Left colon (tissue), 2 donors: ENCODE data around the gene CT45A3. TPM values are rescaled to one million over a fixed set of nuclear protein-coding genes. Genes with fewer than 3 reads are reported as not detected.
"Not testable (repeated sequence)": the region's sequence is repeated elsewhere in the genome, so short reads cannot be mapped to it uniquely, and the experiment has no call there.

Experiments
- ATAC-seq: fragments of 200-7000 bp; cut with Tn5 transposase; one replicate; pipeline ENCODE4 v1.9.1; 2020; ENCODE audit warnings: mild to moderate bottlenecking, moderate library complexity
- DNase-seq, 2 donors: peaks; one replicate each; pipeline ENCODE4 v3.0.0-alpha.2; 2020
- intact Hi-C, 2 donors: fragments of 100-400 bp; cut with DNase I in 1 of 2; cut with micrococcal nuclease in 1 of 2; formaldehyde crosslinking; loops; one replicate each; pipeline versions ENCODE4 v1.11.2 to v1.14.0; 2022; cut with DNase I, micrococcal nuclease
- long read RNA-seq: library from polyadenylated mRNA; unstranded; transcript quantifications from one replicate; pipeline ENCODE4 v2.0.0, GENCODE V29; 2021
- total RNA-seq, 2 donors: library from RNA; stranded (reverse); fragmentation: NEBNext Ultra II Directional; extraction: Animal tissue kit (Norgen Biotek cat#: 25700); gene quantifications; one replicate each; pipeline ENCODE4 v1.2.1, GENCODE V29; 2021
- donor health status: DM: no; HTN: no; CAD: no.
- donor health status: DM: yes; HTN: yes; CAD: no.

The CT45A3 gene, protein sequence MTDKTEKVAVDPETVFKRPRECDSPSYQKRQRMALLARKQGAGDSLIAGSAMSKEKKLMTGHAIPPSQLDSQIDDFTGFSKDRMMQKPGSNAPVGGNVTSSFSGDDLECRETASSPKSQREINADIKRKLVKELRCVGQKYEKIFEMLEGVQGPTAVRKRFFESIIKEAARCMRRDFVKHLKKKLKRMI
- total RNA-seq, result not detected
- long read RNA-seq, result 0 reads

DNA sequence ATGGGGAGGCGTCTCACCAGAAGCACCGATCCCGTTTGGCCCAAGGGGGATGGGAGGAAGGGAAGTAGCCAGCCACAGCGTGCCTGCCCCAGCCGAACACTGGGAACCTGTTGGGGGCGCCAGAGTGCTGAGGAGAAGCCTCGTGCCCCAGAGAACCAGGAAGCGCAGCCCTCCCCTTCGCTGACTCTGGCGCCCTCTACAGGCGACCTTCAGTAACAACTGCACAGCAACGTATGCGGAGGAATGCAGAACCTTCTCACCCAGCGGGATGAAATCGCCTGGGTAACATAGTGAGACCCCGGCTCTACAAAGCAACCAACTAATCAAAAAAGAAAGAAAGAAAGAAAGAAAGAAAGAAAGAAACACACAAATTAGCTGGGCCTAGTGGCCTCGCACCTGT lies at the start of gene CT45A3:
Gene CT45A3 (minus strand): TSS at position 101 of the 400 bp plus-strand sequence. CDS start 3,747 bp downstream, outside the sequence.
- intact Hi-C loops, ATAC-seq, DNase-seq: not testable (repeated sequence)

DNA sequence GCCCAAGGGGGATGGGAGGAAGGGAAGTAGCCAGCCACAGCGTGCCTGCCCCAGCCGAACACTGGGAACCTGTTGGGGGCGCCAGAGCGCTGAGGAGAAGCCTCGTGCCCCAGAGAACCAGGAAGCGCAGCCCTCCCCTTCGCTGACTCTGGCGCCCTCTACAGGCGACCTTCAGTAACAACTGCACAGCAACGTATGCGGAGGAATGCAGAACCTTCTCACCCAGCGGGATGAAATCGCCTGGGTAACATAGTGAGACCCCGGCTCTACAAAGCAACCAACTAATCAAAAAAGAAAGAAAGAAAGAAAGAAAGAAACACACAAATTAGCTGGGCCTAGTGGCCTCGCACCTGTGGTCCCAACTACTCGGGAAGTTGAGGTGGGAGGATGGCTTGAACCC lies 34.7 kb upstream of the CT45A3 start, which contains the start of gene CT45A6:
Gene CT45A6 (minus strand): TSS at position 101 of the 400 bp plus-strand sequence. CDS start 3,794 bp downstream, outside the sequence.
- ATAC-seq, intact Hi-C loops, DNase-seq: not testable (repeated sequence)

DNA sequence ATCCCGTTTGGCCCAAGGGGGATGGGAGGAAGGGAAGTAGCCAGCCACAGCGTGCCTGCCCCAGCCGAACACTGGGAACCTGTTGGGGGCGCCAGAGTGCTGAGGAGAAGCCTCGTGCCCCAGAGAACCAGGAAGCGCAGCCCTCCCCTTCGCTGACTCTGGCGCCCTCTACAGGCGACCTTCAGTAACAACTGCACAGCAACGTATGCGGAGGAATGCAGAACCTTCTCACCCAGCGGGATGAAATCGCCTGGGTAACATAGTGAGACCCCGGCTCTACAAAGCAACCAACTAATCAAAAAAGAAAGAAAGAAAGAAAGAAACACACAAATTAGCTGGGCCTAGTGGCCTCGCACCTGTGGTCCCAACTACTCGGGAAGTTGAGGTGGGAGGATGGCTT lies 17.4 kb upstream of the CT45A3 start, which contains the start of gene CT45A5:
Gene CT45A5 (minus strand): TSS at position 101 of the 400 bp plus-strand sequence. CDS start 3,774 bp downstream, outside the sequence.
- ATAC-seq, result not testable (repeated sequence)

DNA sequence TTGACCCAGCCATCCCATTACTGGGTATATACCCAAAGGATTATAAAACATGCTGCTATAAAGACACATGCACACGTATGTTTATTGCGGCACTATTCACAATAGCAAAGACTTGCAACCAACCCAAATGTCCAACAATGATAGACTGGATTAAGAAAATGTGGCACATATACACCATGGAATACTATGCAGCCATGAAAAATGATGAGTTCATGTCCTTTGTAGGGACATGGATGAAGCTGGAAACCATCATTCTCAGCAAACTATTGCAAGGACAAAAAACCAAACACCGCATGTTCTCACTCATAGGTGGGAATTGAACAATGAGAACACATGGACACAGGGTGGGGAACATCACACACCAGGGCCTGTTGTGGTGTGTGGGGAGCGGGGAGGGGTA lies 23.3 kb downstream of the CT45A3 start:
- intact Hi-C loops, ATAC-seq: not testable (repeated sequence)

More for the DNA sequence above, 17.4 kb upstream of the CT45A3 start, which contains the start of gene CT45A5:
- intact Hi-C loops, DNase-seq: not testable (repeated sequence)

DNA sequence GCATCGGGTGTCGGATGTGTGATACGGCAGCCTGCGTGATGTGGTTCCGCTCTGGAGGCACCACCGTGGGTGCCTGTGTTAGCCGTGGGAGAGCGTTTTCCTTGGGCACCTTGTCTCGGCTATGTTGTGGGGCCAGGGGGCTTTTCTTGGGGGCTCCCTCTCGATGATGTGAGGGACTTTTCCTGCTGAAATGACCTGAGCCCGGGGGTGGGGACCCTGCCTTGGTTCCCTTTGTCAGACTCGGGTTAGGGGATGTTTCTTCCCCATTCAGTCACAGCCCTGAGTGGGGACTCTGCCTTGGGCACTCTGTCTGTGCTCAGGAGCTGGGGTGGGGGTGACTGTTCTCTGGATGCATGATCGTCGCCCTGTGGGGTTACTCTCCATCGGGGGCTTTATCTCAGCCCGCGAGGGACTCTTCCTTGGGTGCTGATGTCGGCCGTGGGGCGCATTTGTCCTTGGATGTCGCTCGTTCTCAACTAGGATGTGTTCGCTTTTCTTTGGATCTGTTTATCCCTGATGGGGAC lies 26.7 kb downstream of the CT45A3 start:
- DNase-seq (no peak), ATAC-seq (no peak)
- intact Hi-C loops, result no loop called here

More for the DNA sequence above, 23.3 kb downstream of the CT45A3 start:
- DNase-seq, result not testable (repeated sequence)

DNA sequence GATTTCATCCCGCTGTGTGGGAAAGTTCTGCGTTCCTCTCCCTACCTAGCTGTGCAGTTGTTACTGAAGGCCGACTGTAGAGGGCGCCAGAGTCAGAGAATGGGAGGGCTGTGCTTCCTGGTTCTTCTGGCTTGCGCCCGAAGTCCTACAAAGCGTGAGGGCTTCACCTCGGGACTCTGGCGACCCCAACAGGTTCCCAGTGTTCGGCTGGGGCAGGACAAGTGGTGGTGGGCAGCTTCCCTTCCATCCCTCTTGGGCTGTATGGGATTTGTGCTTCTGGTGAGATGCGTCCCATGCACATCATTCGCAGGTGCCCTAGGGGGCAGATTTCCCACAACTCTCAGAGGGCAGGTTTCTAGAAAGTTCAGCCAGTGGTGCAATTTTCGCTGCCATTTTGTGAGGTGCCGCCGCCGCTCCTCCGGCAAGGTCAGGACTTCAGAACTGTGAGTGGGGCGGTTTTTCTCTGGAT lies 27.3 kb downstream of the CT45A3 start:
- ATAC-seq (no peak), DNase-seq (peak in 1 of 2 donors; percentile 15)
- intact Hi-C loops, result no loop called here

DNA sequence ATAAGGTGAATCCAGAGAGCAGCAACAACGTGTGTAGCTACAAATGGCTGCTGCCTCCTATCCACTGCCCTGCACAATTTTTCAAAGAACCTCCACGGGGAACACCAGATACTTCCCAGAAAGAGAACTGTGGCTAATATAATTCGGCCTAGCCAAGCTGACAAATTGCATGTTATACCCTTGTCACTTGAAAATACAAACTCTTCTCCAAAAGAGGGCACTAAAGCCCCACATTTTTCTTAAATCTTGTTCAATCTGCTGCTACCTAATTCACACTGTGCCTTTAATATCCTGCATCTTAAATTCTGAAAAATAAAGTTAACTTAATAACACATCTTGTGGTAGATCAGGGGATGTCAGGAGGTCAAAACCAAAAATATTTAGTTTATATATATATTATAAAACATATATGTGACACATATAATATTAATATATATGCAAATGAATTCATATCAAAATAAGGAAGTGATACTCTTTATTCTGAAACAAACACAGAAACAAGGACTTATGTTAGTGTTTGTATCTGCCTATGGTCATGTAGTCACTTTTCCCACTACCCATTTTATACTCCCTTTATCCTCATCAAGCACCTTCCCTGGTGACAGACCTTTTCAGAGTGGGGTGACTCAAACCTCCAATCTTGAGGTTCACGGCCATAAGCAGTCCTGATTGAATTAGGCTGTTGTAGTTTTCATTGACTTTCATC lies 30.5 kb downstream of the CT45A3 start:
- intact Hi-C loops, result no loop called here
- no peak for ATAC-seq
- no peak for DNase-seq

DNA sequence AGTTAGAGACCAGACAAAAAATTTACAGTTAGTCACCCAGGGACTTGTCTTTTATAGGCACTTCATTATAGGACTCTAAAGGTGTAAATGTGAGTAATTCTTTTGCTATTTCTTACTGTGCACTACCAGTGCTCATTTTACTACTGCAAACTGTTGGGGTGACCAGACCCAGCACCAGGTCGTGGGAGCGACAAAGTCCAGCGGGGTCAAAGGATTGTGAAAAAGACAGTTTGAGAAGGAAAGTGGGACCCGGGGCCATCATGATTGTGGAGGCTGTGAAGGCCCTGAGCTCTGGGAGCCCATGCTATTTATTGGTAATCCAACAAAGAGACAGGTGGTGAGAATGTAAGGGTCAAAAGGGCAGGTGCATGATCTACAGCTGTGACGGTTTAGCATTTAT lies 33.3 kb downstream of the CT45A3 start:
- intact Hi-C loops, DNase-seq, ATAC-seq: not testable (repeated sequence)

DNA sequence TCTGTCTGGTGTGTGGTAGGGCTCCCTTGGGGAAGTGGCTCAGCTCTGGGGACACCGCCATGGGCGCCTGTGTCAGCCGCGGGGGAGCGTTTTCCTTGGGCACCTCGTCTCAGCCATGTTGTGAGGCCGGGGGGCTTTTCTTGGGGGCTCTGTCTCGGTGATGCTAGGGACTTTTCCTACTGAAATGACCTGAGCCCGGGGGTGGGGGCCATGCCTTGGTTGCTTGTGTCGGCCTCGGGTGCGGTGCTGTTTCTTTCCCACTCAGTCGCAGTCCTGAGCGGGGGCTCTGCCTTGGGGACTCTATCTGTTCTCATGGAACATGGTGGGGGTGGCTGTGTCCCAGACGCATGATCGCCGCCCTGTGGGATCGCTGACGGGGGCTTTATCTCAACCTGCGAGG lies 54.2 kb downstream of the CT45A3 start:
- ATAC-seq (no peak), DNase-seq (no peak)
- intact Hi-C loops, result no loop called here

DNA sequence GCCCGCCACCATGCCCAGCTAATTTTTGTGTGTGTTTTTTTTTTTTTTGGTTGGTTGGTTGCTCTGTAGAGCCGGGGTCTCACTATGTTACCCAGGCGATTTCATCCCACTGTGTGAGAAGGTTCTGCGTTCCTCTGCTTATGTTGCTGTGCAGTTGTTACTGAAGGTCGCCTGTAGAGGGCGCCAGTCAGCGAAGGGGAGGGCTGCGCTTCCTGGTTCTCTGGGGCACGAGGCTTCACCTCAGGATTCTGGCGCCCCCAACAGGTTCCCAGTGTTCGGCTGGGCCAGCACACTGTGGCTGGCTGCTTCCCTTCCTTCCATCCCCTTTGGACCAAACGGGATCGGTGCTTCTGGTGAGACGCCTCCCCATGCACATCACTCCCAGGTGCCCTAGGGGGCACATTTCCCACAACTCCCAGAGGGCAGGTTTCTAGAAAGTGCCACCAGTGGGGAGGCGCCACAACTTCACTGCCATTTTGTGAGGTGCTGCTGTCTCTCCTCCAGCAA lies 54.8 kb downstream of the CT45A3 start, which contains the start of gene CT45A1:
Gene CT45A1 (plus strand): TSS at position 457 of the 507 bp plus-strand sequence. CDS start 5,302 bp downstream, outside the sequence.
- intact Hi-C loops, DNase-seq, ATAC-seq: not testable (repeated sequence)

Other genes starting within 250 kb of the CT45A3 start
- 10 to 100 TPM; 14.9 to 19.8 TPM for gene INTS6L, start 247.5 kb downstream of the CT45A3 start, total RNA-seq
- not detected for gene CT45A1, start 54.6 kb downstream of the CT45A3 start, total RNA-seq
- gene CT45A5, start 17.3 kb upstream of the CT45A3 start, total RNA-seq, result not detected
- not detected for gene CT45A6, start 34.6 kb upstream of the CT45A3 start, total RNA-seq
- gene CT45A2, start 51.8 kb upstream of the CT45A3 start, total RNA-seq, result not detected
- gene CT45A7, start 69.1 kb upstream of the CT45A3 start, total RNA-seq, result not detected
- gene CT45A8, start 86.3 kb upstream of the CT45A3 start, total RNA-seq, result not detected
- not detected for gene CT45A9, start 103.6 kb upstream of the CT45A3 start, total RNA-seq
- gene CT45A10, start 125.3 kb upstream of the CT45A3 start, total RNA-seq, result not detected
- gene SAGE1, start 125.5 kb upstream of the CT45A3 start, total RNA-seq, result not detected
- gene MMGT1, start 205.8 kb upstream of the CT45A3 start, total RNA-seq, result 10 to 100 TPM; 23.6 to 27.2 TPM
- gene SLC9A6, start 217.2 kb upstream of the CT45A3 start, total RNA-seq, result 10 to 100 TPM; 13.1 to 17.3 TPM